SH-SY5Y (cell line): ENCODE data around the gene IQCB1.

ENCODE experiments used
- GATA2 ChIP-seq: IDR thresholded peaks from 2 replicates; pipeline ENCODE4 v1.6.1; 2011; ENCODE audit warnings: mild to moderate bottlenecking, low read depth, low read length
- GATA3 ChIP-seq: IDR thresholded peaks from 2 replicates; pipeline ENCODE4 v1.6.1; 2011; ENCODE audit warnings: low read depth, mild to moderate bottlenecking, low read length, moderate library complexity

The IQCB1 gene

GRCh38 chr3:121834157-121834670 is 646 bp downstream of the IQCB1 start:
- TF ChIP-seq GATA2 (no peak), GATA3 (no peak)

DNA sequence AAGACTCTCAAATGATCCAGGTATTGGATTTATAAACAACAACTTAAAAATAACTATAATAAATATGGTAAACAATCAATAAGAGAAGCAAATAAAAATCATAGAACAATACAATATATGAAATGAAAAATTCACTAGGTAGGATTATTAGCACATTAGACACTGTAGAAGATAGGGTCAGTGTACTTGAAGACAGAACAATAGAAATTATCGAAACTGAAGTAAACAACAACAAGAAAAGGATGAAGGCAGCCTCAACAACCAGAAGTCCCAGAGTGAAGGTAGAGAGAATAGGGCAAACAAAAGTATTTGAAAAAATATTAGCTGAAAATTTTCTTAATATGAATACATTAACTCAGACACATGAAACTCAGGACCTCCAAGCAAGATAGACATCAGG is 11.9 kb downstream of the IQCB1 start:
- TF ChIP-seq GATA3, result no peak
- TF ChIP-seq GATA2, result no peak

DNA sequence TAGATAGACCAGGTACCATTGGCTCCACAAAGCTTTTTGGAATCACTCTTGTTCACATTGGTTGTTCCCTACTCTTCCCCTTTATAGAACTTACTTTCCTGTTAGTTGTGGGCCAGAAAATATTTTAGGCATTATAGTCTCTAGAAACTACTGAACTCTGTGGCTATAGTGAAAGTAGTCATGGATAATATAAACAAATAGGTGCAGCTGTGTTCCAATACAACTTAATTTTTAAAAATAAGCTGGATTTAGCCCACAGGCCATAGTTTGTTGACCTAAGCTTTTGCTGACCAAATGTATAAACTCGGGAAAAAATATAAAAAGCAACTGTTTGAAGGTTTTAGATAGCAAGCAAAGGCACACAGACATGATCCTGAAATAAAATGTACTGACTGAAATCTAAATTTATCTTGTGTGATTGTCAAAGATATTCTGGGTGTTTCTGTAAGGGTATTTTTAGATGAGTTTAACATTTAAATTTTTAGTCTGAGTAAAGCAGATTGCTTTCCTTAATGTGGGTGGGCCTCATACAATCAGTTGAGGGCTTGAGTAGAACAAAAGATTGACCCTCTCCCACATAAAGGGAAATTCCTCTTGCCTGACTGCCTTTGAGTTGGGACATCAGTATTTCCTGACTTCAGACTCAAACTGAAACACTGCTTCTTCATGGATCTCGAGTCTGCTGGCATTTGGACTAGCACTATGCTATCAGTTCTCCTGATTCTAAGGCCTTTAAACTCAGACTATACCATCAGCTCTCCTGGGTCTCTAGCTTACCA is 13.2 kb downstream of the IQCB1 start:
- TF ChIP-seq GATA2, result no peak
- no peak for TF ChIP-seq GATA3

DNA sequence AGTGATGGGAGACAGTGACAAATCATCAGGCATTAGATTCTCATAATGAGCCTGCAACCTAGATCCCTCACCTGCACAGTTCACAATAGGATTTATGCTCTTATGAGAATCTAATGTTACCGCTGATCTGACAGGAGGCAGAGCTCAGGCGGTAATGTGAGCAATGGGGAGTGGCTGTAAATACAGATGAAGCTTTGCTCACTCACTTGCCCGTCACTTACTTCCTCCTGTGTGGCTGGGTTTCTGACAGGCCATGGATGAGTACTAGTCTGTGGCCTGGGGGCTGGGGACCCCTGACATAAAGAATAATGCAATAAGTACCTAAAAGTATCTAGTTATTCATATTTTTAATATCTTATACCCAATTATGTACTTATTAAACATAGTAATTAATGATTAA is 15.6 kb downstream of the IQCB1 start:
- TF ChIP-seq GATA2 (no peak), GATA3 (no peak)

DNA sequence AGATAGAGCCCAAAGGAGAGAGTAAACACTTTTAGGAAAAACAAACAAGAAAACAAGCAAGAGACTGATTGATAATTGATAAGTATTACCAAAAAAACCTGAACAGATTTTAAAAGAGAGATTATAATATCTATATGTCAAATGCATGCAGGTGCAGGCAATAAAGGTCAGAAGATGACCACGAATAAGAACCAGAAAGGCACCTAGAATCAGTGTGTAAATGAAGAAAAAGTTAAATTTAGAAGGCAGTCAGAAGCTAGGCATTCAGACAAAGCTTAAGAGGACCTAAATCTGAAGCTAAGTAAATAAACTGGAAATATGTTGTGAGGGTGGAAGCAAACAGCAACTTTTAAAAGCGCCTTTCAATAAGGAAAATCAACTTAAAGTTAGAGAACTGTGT is 16.3 kb downstream of the IQCB1 start:
- no peak for TF ChIP-seq GATA3
- TF ChIP-seq GATA2, result no peak

- TF ChIP-seq GATA3 (no peak), GATA2 (no peak)
Observed at GRCh38 chr3:121817753-121818152, 17.1 kb downstream of the IQCB1 start.

- TF ChIP-seq GATA2 (no peak), GATA3 (no peak)
Observed at GRCh38 chr3:121809249-121809648, 25.6 kb downstream of the IQCB1 start.

- TF ChIP-seq GATA2, result no peak
- TF ChIP-seq GATA3, result no peak
Observed at GRCh38 chr3:121803771-121804320, 31.0 kb downstream of the IQCB1 start.

DNA sequence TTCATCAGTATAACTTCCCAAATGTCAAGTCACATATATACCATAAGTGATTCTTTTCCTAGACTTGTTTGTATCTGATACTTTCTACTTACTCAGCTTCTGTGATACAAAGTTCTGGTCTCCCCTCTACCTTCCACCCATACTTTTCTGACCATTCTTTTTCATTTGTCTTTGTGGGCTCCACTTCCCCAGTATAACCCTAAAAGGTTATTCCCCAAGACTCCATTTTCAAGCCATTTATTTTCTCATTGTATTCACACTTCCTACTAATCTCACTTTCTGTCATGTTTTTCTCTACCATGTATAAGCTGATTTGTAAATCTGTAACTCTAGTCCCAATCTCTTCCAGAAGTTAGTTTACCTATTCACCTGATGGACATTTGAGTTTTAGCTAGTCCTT is 34.0 kb downstream of the IQCB1 start:
- TF ChIP-seq GATA3 (no peak), GATA2 (no peak)

DNA sequence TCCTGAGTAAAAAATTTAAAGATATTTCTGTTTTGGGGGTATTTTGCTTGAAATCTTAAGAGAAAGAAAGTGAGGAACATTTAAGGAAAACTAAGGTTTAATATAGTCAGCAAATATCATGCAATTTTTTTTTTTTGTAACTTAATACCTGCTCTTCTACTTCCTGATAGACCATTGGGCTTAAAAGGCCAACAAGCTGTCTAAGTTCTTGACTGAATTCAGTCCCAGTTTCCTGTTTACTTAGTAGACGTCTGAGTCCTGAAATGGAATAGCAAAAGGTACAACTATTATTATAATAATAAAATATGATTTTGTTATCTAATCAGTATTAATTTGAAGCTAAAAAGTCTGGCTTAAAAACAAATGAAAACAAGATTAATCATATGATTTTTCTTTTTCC is 37.9 kb downstream of the IQCB1 start:
- TF ChIP-seq GATA3, result no peak
- no peak for TF ChIP-seq GATA2

DNA sequence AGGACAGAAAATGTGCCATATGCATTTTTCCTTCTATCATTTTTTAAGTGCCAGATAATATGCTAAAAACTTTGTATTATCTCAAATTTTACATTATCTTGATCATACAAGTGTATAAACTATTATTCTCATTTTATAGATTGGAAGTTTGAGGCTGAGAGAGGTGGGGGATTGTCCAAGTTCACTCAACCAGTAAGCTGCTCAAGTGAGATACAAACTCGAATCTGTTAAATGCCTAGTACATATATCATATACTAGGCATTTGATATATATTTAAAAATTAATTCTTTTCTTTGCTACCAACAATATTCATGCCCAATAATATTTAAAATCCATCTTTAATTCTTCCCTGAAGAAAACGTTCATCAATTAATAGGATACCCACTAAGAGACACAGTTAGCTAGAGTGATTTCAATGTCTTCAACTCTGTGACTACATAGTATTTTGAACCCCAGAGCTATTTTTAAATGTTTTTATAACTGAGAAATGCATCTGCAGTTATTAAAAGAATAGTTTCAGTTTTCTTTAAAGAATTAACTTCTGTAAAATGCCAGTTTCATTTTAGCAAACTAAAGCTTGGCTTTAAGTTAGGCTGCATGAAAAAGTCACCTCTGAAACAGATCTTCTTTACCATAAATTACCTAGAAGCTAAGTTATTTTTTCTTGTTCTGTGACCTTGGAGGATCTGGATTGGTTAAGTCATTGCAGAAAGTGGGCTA is 40.4 kb downstream of the IQCB1 start:
- TF ChIP-seq GATA2, result no peak
- no peak for TF ChIP-seq GATA3

- no peak for TF ChIP-seq GATA3
Observed at GRCh38 chr3:121793078-121793477, 41.8 kb downstream of the IQCB1 start.

DNA sequence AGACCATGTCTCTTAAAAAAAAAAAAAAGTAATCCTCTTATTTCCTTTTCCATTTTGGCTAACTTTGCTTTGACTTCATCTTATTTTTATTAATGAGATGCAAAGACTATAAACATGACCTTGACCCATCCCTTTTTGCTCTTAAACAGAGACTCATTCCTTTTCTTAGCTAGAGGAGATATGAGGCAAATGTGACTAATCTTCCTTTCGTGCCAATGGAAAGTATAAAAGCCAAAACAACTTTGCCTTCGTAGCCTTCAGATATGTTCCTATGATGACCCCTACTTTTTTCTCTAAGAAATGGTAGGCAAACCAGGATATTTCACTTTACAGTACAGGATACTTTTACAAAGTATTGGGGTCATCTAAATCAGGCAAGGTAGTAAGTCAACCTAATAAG is 48.4 kb downstream of the IQCB1 start:
- TF ChIP-seq GATA2, result no peak
- no peak for TF ChIP-seq GATA3

GRCh38 chr3:121781611-121782010 is 53.2 kb downstream of the IQCB1 start:
- TF ChIP-seq GATA3 (no peak), GATA2 (no peak)

GRCh38 chr3:121769246-121769645 is 65.6 kb downstream of the IQCB1 start:
- TF ChIP-seq GATA2, result no peak
- no peak for TF ChIP-seq GATA3
